Measurements from ENCODE around the gene OSTC. TPM values are rescaled to one million over a fixed set of nuclear protein-coding genes. Genes with fewer than 3 reads are reported as not detected.
A peak's percentile ranks its signal among the peaks of the same experiment; 100 is the strongest.

Gene OSTC
- total and polyA plus RNA-seq, 9 of the 15 experiments (the other 6 are each of a cell fraction or from before 2014, with no cell fraction given): 112 to 966 (median 235) TPM

- H2AFZ ChIP-seq (ENCODE audit: low read depth, low read length): no peak overlapping the region
- in situ Hi-C loops (cut with MboI) (no loop called here), intact Hi-C loops (cut with micrococcal nuclease) (no loop called here)
- peaks cover 0 to 14% of the 10 kb centered on the region in 2 experiments; a peak in 2 of 5 replicates for H3K4me1 ChIP-seq (replicated peaks in 1 of 2; ENCODE audit: control insufficient read depth in 2 of 2, insufficient read depth in 2 of 2, low read length in 2 of 2)
- no peaks in the 10 kb centered on the region for H3K9me3 ChIP-seq (replicated peaks; ENCODE audit: control insufficient read depth, insufficient read depth, low read depth, low read length)
- no peaks in the 10 kb centered on the region for H3K9me1 ChIP-seq (ENCODE audit: control insufficient read depth, insufficient read depth, low read length)
- no peak for DNase-seq (ENCODE audit: extremely low read depth in 1 of 4, low spot score in 3 of 4)
- no peak overlapping the region for H3K9ac ChIP-seq (ENCODE audit: insufficient read depth in 1 of 2, low read depth in 2 of 2, low read length in 2 of 2)
- TF ChIP-seq HNRNPLL (IDR thresholded peaks at IDR 0.05; ENCODE audit: low read depth, low read length, poor library complexity, severe bottlenecking) (no peak), PBX2 (CRISPR knock-in tag; IDR thresholded peaks at IDR 0.05; ENCODE audit: low read depth) (no peak), PBX2 (tag; conservative IDR thresholded peaks at IDR 0.05; ENCODE audit: low read depth) (peak; percentile 81), MEIS2 (IDR thresholded peaks at IDR 0.05; ENCODE audit: partially characterized antibody) (peak; percentile 79)
- WGBS (ENCODE audit: insufficient coverage, low coverage, missing lambda C conversion rate): 14% methylated on average over 1 of the region's 1 CpG
- BruUV-seq (replicated peaks): no TSS peak
- no peaks in the 10 kb centered on the region for H3K79me2 ChIP-seq (ENCODE audit: control insufficient read depth, insufficient read depth, low read length)
- H3K4me2 ChIP-seq (ENCODE audit: insufficient read depth, low read length): no peak overlapping the region
- POLR2A ChIA-PET: no interaction called here
- H3K27ac ChIP-seq (ENCODE audit: extremely low read depth, low read depth, low read length): no peak overlapping the region
- no peak overlapping the region for H3K4me3 ChIP-seq
- no peaks in the 10 kb centered on the region for H3K27me3 ChIP-seq (ENCODE audit: control insufficient read depth in 2 of 2, insufficient read depth in 2 of 2, low read length in 2 of 2)
- CTCF ChIA-PET (ENCODE audit: low intra/inter-chr PET ratio): no interaction called here
- H4K20me1 ChIP-seq (replicated peaks; ENCODE audit: control insufficient read depth, insufficient read depth, low read length): no peaks in the 10 kb centered on the region
- ATAC-seq: no peak
- FAIRE-seq: no peak
- H3K36me3 ChIP-seq (ENCODE audit: control insufficient read depth, insufficient read depth, low read length): no peaks in the 10 kb centered on the region
These were observed 49.8 kb downstream of the OSTC start for GRCh38 chr4:108700081-108700757.
